Measurements from ENCODE around the gene FYB1. TPM values are rescaled to one million over a fixed set of nuclear protein-coding genes. Genes with fewer than 3 reads are reported as not detected.

FYB1 gene
- total and polyA plus RNA-seq, 2 of the 4 experiments (the other 2 are of a cell fraction), result not detected

- Histone ChIP-seq H3K23ac (ENCODE audit: low read depth, low read length) (no peak overlapping the region), H3K9me1 (ENCODE audit: insufficient read depth, low read length) (no peaks in the 10 kb centered on the region), H3K56ac (ENCODE audit: extremely low read depth, insufficient read depth, low read length) (no peak overlapping the region), H2AK5ac (ENCODE audit: low read depth, low read length) (no peak overlapping the region), H4K91ac (ENCODE audit: insufficient read depth, low read depth, low read length) (no peak overlapping the region), H2BK20ac (ENCODE audit: low read depth, low read length) (no peak overlapping the region), H3K79me1 (ENCODE audit: low read depth in 1 of 2, low read length in 2 of 2) (no peaks in the 10 kb centered on the region), H3K9me3 (ENCODE audit: control insufficient read depth, insufficient read depth, low read length) (no peaks in the 10 kb centered on the region), H2AFZ (replicated peaks; ENCODE audit: low read length, poor library complexity) (no peak overlapping the region), H4K8ac (ENCODE audit: low read depth in 2 of 2, low read length in 2 of 2) (no peak overlapping the region), H2BK15ac (ENCODE audit: low read depth, low read length) (no peak overlapping the region), H3K9ac (ENCODE audit: low read depth, low read length) (no peak overlapping the region), H3K18ac (ENCODE audit: low read depth, low read length) (no peak overlapping the region), H3K4me2 (ENCODE audit: low read depth, low read length) (no peak overlapping the region), H4K20me1 (ENCODE audit: insufficient read depth, low read length) (no peaks in the 10 kb centered on the region), H3K36me3 (ENCODE audit: control insufficient read depth, insufficient read depth, low read length) (no peaks in the 10 kb centered on the region), H3K4me1 (ENCODE audit: control insufficient read depth, insufficient read depth, low read length) (no peaks in the 10 kb centered on the region), H3K27ac (ENCODE audit: insufficient read depth, low read length) (no peak overlapping the region), H3K14ac (replicated peaks; ENCODE audit: low read depth, low read length) (no peak overlapping the region), H4K5ac (ENCODE audit: low read depth, low read length) (no peak overlapping the region), H3K4me3 (ENCODE audit: insufficient read depth, low read depth, low read length) (no peak overlapping the region), H3K27me3 (ENCODE audit: control insufficient read depth, insufficient read depth, low read length) (no peaks in the 10 kb centered on the region), H2BK120ac (ENCODE audit: low read depth, low read length) (no peak overlapping the region), H2BK5ac (ENCODE audit: low read depth, low read length, poor library complexity, severe bottlenecking) (no peak overlapping the region), H2AK9ac (replicated peaks; ENCODE audit: low read depth, low read length, poor library complexity) (no peak overlapping the region), H3K4ac (ENCODE audit: low read depth, low read length) (no peak overlapping the region)
- in situ Hi-C loops (cut with MboI; ENCODE audit: low sequenced_read_pairs) (no loop called here), intact Hi-C loops (cut with micrococcal nuclease) (no loop called here), dilution Hi-C loops (cut with HindIII; ENCODE audit: low sequenced_read_pairs, unreplicated experiment) (no loop called here)
- TF ChIP-seq, protein P1, sequence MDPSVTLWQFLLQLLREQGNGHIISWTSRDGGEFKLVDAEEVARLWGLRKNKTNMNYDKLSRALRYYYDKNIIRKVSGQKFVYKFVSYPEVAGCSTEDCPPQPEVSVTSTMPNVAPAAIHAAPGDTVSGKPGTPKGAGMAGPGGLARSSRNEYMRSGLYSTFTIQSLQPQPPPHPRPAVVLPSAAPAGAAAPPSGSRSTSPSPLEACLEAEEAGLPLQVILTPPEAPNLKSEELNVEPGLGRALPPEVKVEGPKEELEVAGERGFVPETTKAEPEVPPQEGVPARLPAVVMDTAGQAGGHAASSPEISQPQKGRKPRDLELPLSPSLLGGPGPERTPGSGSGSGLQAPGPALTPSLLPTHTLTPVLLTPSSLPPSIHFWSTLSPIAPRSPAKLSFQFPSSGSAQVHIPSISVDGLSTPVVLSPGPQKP (IDR thresholded peaks at IDR 0.05; ENCODE audit: borderline replicate concordance, low read depth, low read length), result no peak
- TF ChIP-seq RCOR1 (IDR thresholded peaks at IDR 0.05; ENCODE audit: insufficient replicate concordance, low read length), result no peak
- TF ChIP-seq MAZ (IDR thresholded peaks at IDR 0.05; ENCODE audit: borderline replicate concordance, low read depth, low read length), result no peak
- no peak for TF ChIP-seq MXI1 (IDR thresholded peaks at IDR 0.05; ENCODE audit: borderline replicate concordance, low read depth, low read length)
- no peak for TF ChIP-seq POLR2A (IDR thresholded peaks at IDR 0.05; ENCODE audit: low read depth, low read length)
- no TSS peak for BruUV-seq (replicated peaks)
- DNase-seq, result no peak
- CTCF ChIA-PET, result no interaction called here
- POLR2A ChIA-PET (ENCODE audit: unreplicated experiment), result no interaction called here
- no peak for ATAC-seq (ENCODE audit: low read depth)
These were observed 61.7 kb downstream of the FYB1 start for GRCh38 chr5:39157701-39158100.
